Spinal cord (tissue), 10 donors: Measurements from ENCODE around the gene TBC1D22A. TPM values are rescaled to one million over a fixed set of nuclear protein-coding genes. Genes with fewer than 3 reads are reported as not detected.

Experiments used
- DNase-seq, 6 donors: peaks; one replicate each; pipeline versions ENCODE4 v3.0.0 to v3.0.0-alpha.2; 2013 to 2015; ENCODE audit warnings: low spot score in 6 of 6, low read depth in 4 of 6
- H3K27ac ChIP-seq: one replicate; pipeline ENCODE4 v1.5.1; 2013; ENCODE audit warnings: low read depth, low read length, control low read depth
- H3K27me3 ChIP-seq: one replicate; pipeline ENCODE4 v1.6.1; 2013; ENCODE audit warnings: low read length; ENCODE audit not compliant: control insufficient read depth, insufficient read depth
- H3K36me3 ChIP-seq: one replicate; pipeline ENCODE4 v1.6.1; 2013; ENCODE audit warnings: low read length; ENCODE audit not compliant: control insufficient read depth, insufficient read depth
- H3K4me1 ChIP-seq: one replicate; pipeline ENCODE4 v1.6.1; 2013; ENCODE audit warnings: low read length; ENCODE audit not compliant: control insufficient read depth, insufficient read depth
- H3K4me3 ChIP-seq: one replicate; pipeline ENCODE4 v1.5.1; 2013; ENCODE audit warnings: low read depth, low read length, control low read depth
- H3K9me3 ChIP-seq: one replicate; pipeline ENCODE4 v1.6.1; 2013; ENCODE audit warnings: low read length; ENCODE audit not compliant: control insufficient read depth, insufficient read depth
- WGBS: methylation state at CpG from one replicate; pipeline ENCODE4 v1.1.5; 2013; ENCODE audit warnings: missing lambda C conversion rate; ENCODE audit not compliant: insufficient coverage; 5-methylcytosine and 5-hydroxymethylcytosine counted together
- polyA plus RNA-seq, 2 donors: library from polyadenylated mRNA; unstranded; fragments of 120-200 nt; gene quantifications; one replicate each; pipeline ENCODE4 v1.2.1, GENCODE V29; 2013; ENCODE audit not compliant: insufficient read length in 2 of 2
- total RNA-seq, 2 donors: library from RNA; depleted of rRNA in 1 of 2; stranded (reverse); fragments of 120-200 nt in 1 of 2; fragments of >200 nt in 1 of 2; gene quantifications; one replicate each; pipeline versions ENCODE4 v1.2.3 to v1.2.4, GENCODE V29; 2013 to 2014
- donor health status: healthy.

Gene TBC1D22A
- total and polyA plus RNA-seq, 4 donors: 7.1 to 14.6 (median 10.8) TPM

- no peak for DNase-seq
- H3K4me1 ChIP-seq: peaks cover 8% of the 10 kb centered on the region
- H3K36me3 ChIP-seq: peaks cover 14% of the 10 kb centered on the region
- no peak overlapping the region for H3K4me3 ChIP-seq
- no peaks in the 10 kb centered on the region for H3K27me3 ChIP-seq
- H3K27ac ChIP-seq: no peak overlapping the region
- no peaks in the 10 kb centered on the region for H3K9me3 ChIP-seq
- 70% methylated on average over 4 of the region's 6 CpGs for WGBS
Measured at GRCh38 chr22:46849951-46850350, 87.5 kb downstream of the TBC1D22A start.

GRCh38 chr22:46851311-46851710, 88.9 kb downstream of the TBC1D22A start:
- Histone ChIP-seq H3K27ac (no peak overlapping the region), H3K27me3 (no peaks in the 10 kb centered on the region), H3K36me3 (peaks cover 14% of the 10 kb centered on the region), H3K4me3 (no peak overlapping the region), H3K4me1 (peaks cover 13% of the 10 kb centered on the region), H3K9me3 (no peaks in the 10 kb centered on the region)
- WGBS: 97% methylated on average over 9 of the region's 9 CpGs
- no peak for DNase-seq

GRCh38 chr22:46851941-46852340, 89.5 kb downstream of the TBC1D22A start:
- Histone ChIP-seq H3K4me1 (peaks cover 13% of the 10 kb centered on the region), H3K27ac (no peak overlapping the region), H3K9me3 (no peaks in the 10 kb centered on the region), H3K36me3 (peaks cover 14% of the 10 kb centered on the region), H3K27me3 (no peaks in the 10 kb centered on the region), H3K4me3 (no peak overlapping the region)
- 89% methylated on average over 8 of the region's 9 CpGs for WGBS
- no peak for DNase-seq

- Histone ChIP-seq H3K27me3 (no peaks in the 10 kb centered on the region), H3K27ac (no peak overlapping the region), H3K4me1 (peaks cover 13% of the 10 kb centered on the region), H3K4me3 (no peak overlapping the region), H3K9me3 (no peaks in the 10 kb centered on the region), H3K36me3 (peaks cover 14% of the 10 kb centered on the region)
- no peak for DNase-seq
- WGBS: 96% methylated on average over 12 of the region's 14 CpGs
Measured at GRCh38 chr22:46852771-46853170, 90.3 kb downstream of the TBC1D22A start.

GRCh38 chr22:46853191-46853590, 90.7 kb downstream of the TBC1D22A start:
- H3K4me3 ChIP-seq: no peak overlapping the region
- H3K27ac ChIP-seq: no peak overlapping the region
- no peak for DNase-seq
- no peaks in the 10 kb centered on the region for H3K9me3 ChIP-seq
- peaks cover 16% of the 10 kb centered on the region for H3K36me3 ChIP-seq
- peaks cover 13% of the 10 kb centered on the region for H3K4me1 ChIP-seq
- H3K27me3 ChIP-seq: no peaks in the 10 kb centered on the region
- WGBS: 96% methylated on average over 10 of the region's 16 CpGs

GRCh38 chr22:46854125-46854870, 91.8 kb downstream of the TBC1D22A start:
- Histone ChIP-seq H3K27ac (no peak overlapping the region), H3K36me3 (peaks cover 20% of the 10 kb centered on the region), H3K4me1 (peaks cover 13% of the 10 kb centered on the region), H3K9me3 (no peaks in the 10 kb centered on the region), H3K27me3 (no peaks in the 10 kb centered on the region), H3K4me3 (no peak overlapping the region)
- peak in 1 of 6 donors; percentile 20 for DNase-seq
- 76% methylated on average over 13 of the region's 18 CpGs for WGBS

GRCh38 chr22:46855681-46856080, 93.2 kb downstream of the TBC1D22A start:
- DNase-seq: peak in 1 of 6 donors; percentile 61
- no peak overlapping the region for H3K27ac ChIP-seq
- no peaks in the 10 kb centered on the region for H3K9me3 ChIP-seq
- H3K4me1 ChIP-seq: peaks cover 13% of the 10 kb centered on the region
- no peaks in the 10 kb centered on the region for H3K27me3 ChIP-seq
- H3K36me3 ChIP-seq: peaks cover 20% of the 10 kb centered on the region
- 86% methylated on average over 8 of the region's 12 CpGs for WGBS
- H3K4me3 ChIP-seq: no peak overlapping the region

GRCh38 chr22:46856661-46857060, 94.2 kb downstream of the TBC1D22A start:
- Histone ChIP-seq H3K4me1 (peaks cover 13% of the 10 kb centered on the region), H3K27ac (no peak overlapping the region), H3K4me3 (no peak overlapping the region), H3K9me3 (no peaks in the 10 kb centered on the region), H3K27me3 (no peaks in the 10 kb centered on the region), H3K36me3 (peaks cover 15% of the 10 kb centered on the region)
- WGBS: 70% methylated on average over 2 of the region's 3 CpGs
- DNase-seq: no peak

- no peak for DNase-seq
- no peak overlapping the region for H3K27ac ChIP-seq
- H3K36me3 ChIP-seq: peaks cover 9% of the 10 kb centered on the region
- H3K4me3 ChIP-seq: no peak overlapping the region
- WGBS: 78% methylated on average over 6 of the region's 9 CpGs
- peaks cover 13% of the 10 kb centered on the region for H3K4me1 ChIP-seq
- H3K27me3 ChIP-seq: no peaks in the 10 kb centered on the region
- H3K9me3 ChIP-seq: no peaks in the 10 kb centered on the region
Measured at GRCh38 chr22:46857142-46857884, 94.9 kb downstream of the TBC1D22A start.

GRCh38 chr22:46857885-46858143, 95.4 kb downstream of the TBC1D22A start:
- peak in 1 of 6 donors; percentile 64 for DNase-seq
- Histone ChIP-seq H3K36me3 (peaks cover 6% of the 10 kb centered on the region), H3K4me1 (peaks cover 13% of the 10 kb centered on the region), H3K4me3 (no peak overlapping the region), H3K27ac (no peak overlapping the region), H3K27me3 (no peaks in the 10 kb centered on the region), H3K9me3 (no peaks in the 10 kb centered on the region)
- WGBS: 92% methylated on average over 6 of the region's 6 CpGs
